B cell (primary cell): ENCODE measurements around the gene ABCA4. TPM values are rescaled to one million over a fixed set of nuclear protein-coding genes. Genes with fewer than 3 reads are reported as not detected.

ENCODE experiments used
- ATAC-seq: fragments of 200-7000 bp; cut with Tn5 transposase; one replicate; pipeline ENCODE4 v1.10.0; 2021; ENCODE audit warnings: low read depth, mild to moderate bottlenecking, moderate number of reproducible peaks, moderate library complexity
- CTCF ChIA-PET: fragments of 350-600 bp; sonication (Branson Sonifier 250); formaldehyde crosslinking; loops from one replicate; lab custom pipeline; 2021; ENCODE audit warnings: antibody characterized with exemption, inconsistent platforms; lab: Charles Lee
- POLR2A ChIA-PET: fragments of 350-600 bp; sonication (Branson Sonifier 250); formaldehyde crosslinking; loops from one replicate; lab custom pipeline; 2021; ENCODE audit warnings: antibody characterized with exemption; lab: Charles Lee
- DNase-seq: peaks from one replicate; pipeline ENCODE4 v3.0.0; 2013
- H2AFZ ChIP-seq: 2 replicates; pipeline ENCODE4 v1.6.1; 2012; ENCODE audit warnings: mild to moderate bottlenecking, low read depth, low read length; ENCODE audit not compliant: insufficient read depth, poor library complexity, severe bottlenecking
- H3K27ac ChIP-seq, 2 donors: 1 replicate in 1 of 2; 2 replicates in 1 of 2; pipeline ENCODE4 v1.5.1; 2012 to 2013; ENCODE audit warnings: low read length in 2 of 2, mild to moderate bottlenecking in 2 of 2, moderate library complexity in 1 of 2
- H3K27me3 ChIP-seq, 4 experiments: fragments of 200-600 bp in 1 of 4; sonication (generic) in 1 of 4; replicated peaks in 1 of 4; 1 replicate in 2 of 4; 2 replicates in 2 of 4; pipeline versions ENCODE4 v1.6.1 to v1.7.0; 2013 to 2016; ENCODE audit warnings: low read length in 3 of 4, mild to moderate bottlenecking in 2 of 4, mixed read lengths in 1 of 4, moderate library complexity in 1 of 4; ENCODE audit not compliant: insufficient read depth in 4 of 4, control insufficient read depth in 3 of 4; ENCODE audit errors: control extremely low read depth in 1 of 4
- H3K36me3 ChIP-seq, 2 experiments: replicated peaks in 1 of 2; 1 replicate in 1 of 2; 2 replicates in 1 of 2; pipeline versions ENCODE4 v1.6.1 to v1.7.1; 2013; ENCODE audit warnings: low read length in 1 of 2; ENCODE audit not compliant: insufficient read depth in 2 of 2, control insufficient read depth in 1 of 2; ENCODE audit errors: control extremely low read depth in 1 of 2, extremely low read depth in 1 of 2
- H3K4me1 ChIP-seq, 2 donors: fragments of 200-600 bp in 1 of 2; sonication (generic) in 1 of 2; 1 replicate in 1 of 2; 2 replicates in 1 of 2; pipeline versions ENCODE4 v1.5.1 to v1.6.1; 2013 to 2017; ENCODE audit warnings: low read length in 2 of 2; ENCODE audit not compliant: control insufficient read depth in 2 of 2, insufficient read depth in 2 of 2
- H3K4me2 ChIP-seq: replicated peaks from 2 replicates; pipeline ENCODE3; 2012; ENCODE audit warnings: mild to moderate bottlenecking, low read depth, low read length; ENCODE audit not compliant: poor library complexity, severe bottlenecking
- H3K4me3 ChIP-seq, 5 experiments: fragments of 200-600 bp in 1 of 5; sonication (generic) in 1 of 5; 1 replicate in 3 of 5; 2 replicates in 2 of 5; pipeline versions ENCODE4 v1.5.1 to v1.7.0; 2011 to 2016; ENCODE audit warnings: low read length in 4 of 5, mild to moderate bottlenecking in 4 of 5, low read depth in 2 of 5, control low read depth in 1 of 5, moderate library complexity in 1 of 5; ENCODE audit not compliant: insufficient read depth in 1 of 5; ENCODE audit errors: control extremely low read depth in 1 of 5, extremely low read depth in 1 of 5
- H3K79me2 ChIP-seq: fragments of 200-600 bp; sonication (generic); one replicate; pipeline ENCODE4 v1.6.0; 2016; ENCODE audit warnings: low read length; ENCODE audit not compliant: control insufficient read depth, insufficient read depth
- H3K9ac ChIP-seq: fragments of 200-600 bp; sonication (generic); 2 replicates; pipeline ENCODE4 v1.6.1; 2017; ENCODE audit warnings: mild to moderate bottlenecking, low read length, moderate library complexity
- H3K9me3 ChIP-seq, 3 donors: one replicate each; pipeline versions ENCODE4 v1.6.1 to v1.7.1; 2013; ENCODE audit warnings: low read length in 2 of 3; ENCODE audit not compliant: control insufficient read depth in 2 of 3, insufficient read depth in 1 of 3; ENCODE audit errors: control extremely low read depth in 1 of 3
- H4K20me1 ChIP-seq: 2 replicates; pipeline ENCODE4 v1.6.0; 2012; ENCODE audit warnings: mild to moderate bottlenecking, low read length; ENCODE audit not compliant: insufficient read depth, control insufficient read depth, poor library complexity, severe bottlenecking
- H3K27ac Mint-ChIP-seq: one replicate; pipeline ENCODE4 v1.8.0; 2021; ENCODE audit warnings: mixed read lengths
- H3K27me3 Mint-ChIP-seq: one replicate; pipeline ENCODE4 v1.8.0; 2021; ENCODE audit warnings: mixed read lengths
- H3K4me1 Mint-ChIP-seq: one replicate; pipeline ENCODE4 v1.8.0; 2021; ENCODE audit warnings: mixed read lengths
- H3K4me3 Mint-ChIP-seq: one replicate; pipeline ENCODE4 v1.8.0; 2021; ENCODE audit warnings: mixed read lengths
- H3K9me3 Mint-ChIP-seq: one replicate; pipeline ENCODE4 v1.8.0; 2022; ENCODE audit warnings: mixed read lengths; ENCODE audit not compliant: insufficient read depth
- CTCF ChIP-seq: fragments of 200-600 bp; IDR thresholded peaks from one replicate; pipeline ENCODE4 v1.8.0; 2022; ENCODE audit warnings: antibody characterized with exemption, mild to moderate bottlenecking
- EZH2 ChIP-seq: IDR thresholded peaks from 2 replicates; pipeline ENCODE4 v1.6.1; 2012; ENCODE audit warnings: borderline replicate concordance, low read depth, mild to moderate bottlenecking, moderate library complexity, low read length; ENCODE audit not compliant: insufficient read depth, poor library complexity, severe bottlenecking
- WGBS: methylation state at CpG from one replicate; pipeline ENCODE4 v1.1.5; 2013; ENCODE audit warnings: missing lambda C conversion rate; ENCODE audit not compliant: insufficient coverage; 5-methylcytosine and 5-hydroxymethylcytosine counted together
- intact Hi-C: fragments of 100-400 bp; cut with micrococcal nuclease; formaldehyde crosslinking; loops from one replicate; pipeline ENCODE4 v1.10.0; 2022
- polyA plus RNA-seq: library from polyadenylated mRNA; depleted of rRNA; stranded (reverse); fragments of >200 nt; gene quantifications from 2 replicates; pipeline ENCODE4 v1.2.3, GENCODE V29; 2012
- total RNA-seq, 2 donors: library from RNA; stranded (reverse); fragments of 120-200 nt in 1 of 2; gene quantifications; 1 replicate in 1 of 2; 2 replicates in 1 of 2; pipeline versions ENCODE4 v1.2.3 to v1.2.4, GENCODE V29; 2013 to 2022

Gene ABCA4
- total and polyA plus RNA-seq, 2 donors (not counting 1 experiment from before 2014, with no cell fraction given), result not detected

- H3K27ac Mint-ChIP-seq, result no peak overlapping the region
- no peak overlapping the region for H2AFZ ChIP-seq
- no peak overlapping the region for H3K4me3 ChIP-seq
- no peak for ATAC-seq
- H3K4me1 ChIP-seq, result no peaks in the 10 kb centered on the region
- H3K79me2 ChIP-seq, result no peaks in the 10 kb centered on the region
- H3K27ac ChIP-seq, result no peak overlapping the region
- peaks cover 0 to 17% (median 7%) of the 10 kb centered on the region in 4 experiments for H3K27me3 ChIP-seq
- intact Hi-C loops, result no loop called here
- ChIA-PET CTCF (no interaction called here), POLR2A (no interaction called here)
- no peaks in the 10 kb centered on the region for H3K9me3 Mint-ChIP-seq
- H3K4me1 Mint-ChIP-seq, result no peaks in the 10 kb centered on the region
- peak; percentile 5 for DNase-seq
- H3K4me3 Mint-ChIP-seq, result no peak overlapping the region
- H4K20me1 ChIP-seq, result no peaks in the 10 kb centered on the region
- no peak for TF ChIP-seq CTCF
- TF ChIP-seq EZH2, result no peak
- no peaks in the 10 kb centered on the region for H3K36me3 ChIP-seq
- H3K9ac ChIP-seq, result no peak overlapping the region
- H3K9me3 ChIP-seq, result no peaks in the 10 kb centered on the region
- WGBS, result 48% methylated on average over 13 of the region's 15 CpGs
- H3K27me3 Mint-ChIP-seq, result peaks cover 31% of the 10 kb centered on the region
- H3K4me2 ChIP-seq, result no peak overlapping the region
Measured at GRCh38 chr1:94101613-94102525, 19.1 kb downstream of the ABCA4 start.
